Mammary epithelial cell (primary cell): ENCODE measurements around the gene NSD1.

Experiments
- CTCF ChIP-seq, 2 donors: IDR thresholded peaks in 1 of 2; conservative IDR thresholded peaks in 1 of 2; 2 replicates each; pipeline ENCODE4 v1.5.1; 2011 to 2012; ENCODE audit warnings: inconsistent platforms in 2 of 2, low read length in 2 of 2, mild to moderate bottlenecking in 2 of 2, control low read depth in 1 of 2, low read depth in 1 of 2; ENCODE audit not compliant: insufficient read depth in 1 of 2; ENCODE audit errors: extremely low read depth in 1 of 2
- EZH2 ChIP-seq: IDR thresholded peaks from 2 replicates; pipeline ENCODE4 v1.6.1; 2012; ENCODE audit warnings: low read length, inconsistent platforms, borderline replicate concordance

GRCh38 chr5:177317959-177318377 lies 184.4 kb downstream of the NSD1 start:
- TF ChIP-seq CTCF (conservative IDR thresholded peaks at IDR 0.05 in 1 of 2, IDR thresholded peaks at IDR 0.05 in 1 of 2; ENCODE audit: extremely low read depth in 1 of 2, insufficient read depth in 1 of 2, low read depth in 1 of 2, low read length in 2 of 2) (peak; percentile 88), EZH2 (no peak)
